SK-N-SH treated with all-trans-retinoic acid at 6 μM for 48 hours (cell line): ENCODE results near the gene SCN3B.

ENCODE experiments used
- ATAC-seq: fragments of 200-7000 bp; cut with Tn5 transposase; 3 replicates; pipeline ENCODE4 v1.9.1; 2020; ENCODE audit warnings: mild to moderate bottlenecking, moderate library complexity
- ARNTL ChIP-seq: fragments of 450-650 bp; formaldehyde crosslinking; IDR thresholded peaks from 2 replicates; pipeline ENCODE4 v1.5.0; 2020; ENCODE audit warnings: low read depth, mild to moderate bottlenecking, moderate library complexity, borderline replicate concordance
- BACH2 ChIP-seq: fragments of 250-450 bp; sonication (Bioruptor Pico); IDR thresholded peaks from 2 replicates; pipeline ENCODE4 v1.9.0; 2021; ENCODE audit warnings: mild to moderate bottlenecking, borderline replicate concordance
- CSDC2 ChIP-seq: fragments of 250-450 bp; sonication (Bioruptor Pico); IDR thresholded peaks from 2 replicates; pipeline ENCODE4 v1.5.0; 2020; ENCODE audit warnings: mild to moderate bottlenecking, moderate library complexity
- ESRRG ChIP-seq: fragments of 250-450 bp; sonication (Bioruptor Pico); IDR thresholded peaks from 2 replicates; pipeline ENCODE4 v1.6.1; 2021; ENCODE audit warnings: mild to moderate bottlenecking
- GLIS3 ChIP-seq: fragments of 250-450 bp; sonication (Bioruptor Pico); IDR thresholded peaks from 2 replicates; pipeline ENCODE4 v1.5.0; 2020; ENCODE audit warnings: mild to moderate bottlenecking, moderate library complexity
- ISL1 ChIP-seq: fragments of 250-450 bp; sonication (Bioruptor Pico); IDR thresholded peaks from 2 replicates; pipeline ENCODE4 v2.1.2; 2022; ENCODE audit warnings: mild to moderate bottlenecking, moderate library complexity
- OSR1 ChIP-seq: fragments of 250-450 bp; sonication (Bioruptor Pico); IDR thresholded peaks from 2 replicates; pipeline ENCODE4 v1.8.0; 2022; ENCODE audit warnings: moderate library complexity, mild to moderate bottlenecking, inconsistent platforms
- PPARA ChIP-seq: fragments of 250-450 bp; sonication (Bioruptor Pico); IDR thresholded peaks from 2 replicates; pipeline ENCODE4 v1.5.0; 2020; ENCODE audit warnings: mild to moderate bottlenecking, borderline replicate concordance
- RARB ChIP-seq: fragments of 250-450 bp; sonication (Bioruptor Pico); IDR thresholded peaks from 2 replicates; pipeline ENCODE4 v1.8.0; 2021; ENCODE audit warnings: mild to moderate bottlenecking, moderate library complexity
- SNAI2 ChIP-seq: fragments of 250-450 bp; sonication (Bioruptor Pico); IDR thresholded peaks from 2 replicates; pipeline ENCODE4 v1.5.0; 2020; ENCODE audit warnings: mild to moderate bottlenecking, moderate library complexity
- TCF4 ChIP-seq: fragments of 250-450 bp; sonication (Bioruptor Pico); IDR thresholded peaks from 2 replicates; pipeline ENCODE4 v1.8.0; 2021; ENCODE audit warnings: mild to moderate bottlenecking, moderate library complexity, borderline replicate concordance
- TOX ChIP-seq: fragments of 250-450 bp; sonication (Bioruptor Pico); IDR thresholded peaks from 2 replicates; pipeline ENCODE4 v1.8.0; 2021; ENCODE audit warnings: mild to moderate bottlenecking, moderate library complexity, borderline replicate concordance
- ZC3H10 ChIP-seq: fragments of 250-450 bp; sonication (Bioruptor Pico); IDR thresholded peaks from 2 replicates; pipeline ENCODE4 v1.5.1; 2021; ENCODE audit warnings: mild to moderate bottlenecking, moderate library complexity
- ZFP3 ChIP-seq: fragments of 250-450 bp; sonication (Bioruptor Pico); IDR thresholded peaks from 2 replicates; pipeline ENCODE4 v1.5.0; 2020; ENCODE audit warnings: mild to moderate bottlenecking, moderate library complexity
- ZFP30 ChIP-seq: fragments of 450-650 bp; formaldehyde crosslinking; IDR thresholded peaks from 2 replicates; pipeline ENCODE4 v1.5.0; 2022; ENCODE audit warnings: mild to moderate bottlenecking, moderate library complexity
- ZNF565 ChIP-seq: fragments of 450-650 bp; formaldehyde crosslinking; conservative IDR thresholded peaks from 2 replicates; pipeline ENCODE4 v1.5.0; 2020; ENCODE audit warnings: low read depth, mild to moderate bottlenecking, moderate library complexity
- ZNF70 ChIP-seq: fragments of 450-650 bp; formaldehyde crosslinking; IDR thresholded peaks from 2 replicates; pipeline ENCODE4 v1.5.0; 2020; ENCODE audit warnings: mild to moderate bottlenecking, moderate library complexity
- ZNF8 ChIP-seq: fragments of 450-650 bp; formaldehyde crosslinking; IDR thresholded peaks from 2 replicates; pipeline ENCODE4 v1.5.0; 2020; ENCODE audit warnings: mild to moderate bottlenecking, moderate library complexity
- TF ChIP-seq, protein P1 (sequence below): fragments of 250-450 bp; sonication (Bioruptor Pico); IDR thresholded peaks from 2 replicates; pipeline ENCODE4 v1.8.0; 2020; ENCODE audit warnings: mild to moderate bottlenecking, moderate library complexity, borderline replicate concordance
- TF ChIP-seq, protein P2 (sequence below): fragments of 250-450 bp; sonication (Bioruptor Pico); IDR thresholded peaks from 2 replicates; pipeline ENCODE4 v1.5.1; 2020; ENCODE audit warnings: low read depth, mild to moderate bottlenecking, moderate library complexity
- TF ChIP-seq, protein P3 (sequence below): fragments of 250-450 bp; sonication (Bioruptor Pico); IDR thresholded peaks from 2 replicates; pipeline ENCODE4 v1.5.1; 2021; ENCODE audit warnings: mild to moderate bottlenecking, moderate library complexity
- TF ChIP-seq, protein P4 (sequence below): fragments of 250-450 bp; sonication (Bioruptor Pico); IDR thresholded peaks from 2 replicates; pipeline ENCODE4 v1.8.0; 2021; ENCODE audit warnings: low read depth, mild to moderate bottlenecking, moderate library complexity, borderline replicate concordance
- TF ChIP-seq, protein P5 (sequence below): fragments of 250-450 bp; sonication (Bioruptor Pico); IDR thresholded peaks from 2 replicates; pipeline ENCODE4 v1.5.0; 2020; ENCODE audit warnings: mild to moderate bottlenecking, moderate library complexity

The SCN3B gene

DNA sequence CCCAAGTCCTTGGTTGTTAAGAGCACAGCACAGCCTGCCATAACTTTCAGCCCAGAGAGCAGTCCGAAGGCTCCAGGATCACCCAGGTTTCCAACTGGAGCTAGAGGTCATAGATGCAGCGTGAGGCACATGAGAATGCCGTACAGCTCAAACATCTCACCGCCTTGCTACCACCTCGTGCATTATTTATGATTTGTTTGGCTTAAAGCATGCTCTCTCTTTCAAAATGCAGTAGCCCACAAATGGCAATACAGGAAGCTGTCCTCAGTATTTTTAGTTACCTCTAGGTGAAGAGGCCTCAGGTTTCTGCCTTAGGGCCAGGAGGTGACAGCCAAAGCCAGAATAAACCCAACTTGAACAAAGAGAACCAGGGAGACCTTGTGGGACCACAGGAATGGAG, 14.4 kb downstream of the SCN3B start:
- TF ChIP-seq TOX (CRISPR knock-in tag) = no peak
- no peak for TF ChIP-seq ZFP30
- TF ChIP-seq PPARA (CRISPR knock-in tag) = no peak
- TF ChIP-seq RARB (CRISPR knock-in tag) = no peak
- no peak for TF ChIP-seq ZNF70 (CRISPR knock-in tag)
- no peak for TF ChIP-seq ZNF565 (CRISPR knock-in tag)
- TF ChIP-seq ESRRG (CRISPR knock-in tag) = no peak
- no peak for TF ChIP-seq TCF4 (CRISPR knock-in tag)
- TF ChIP-seq ZNF8 = no peak
- no peak for TF ChIP-seq GLIS3 (CRISPR knock-in tag)
- no peak for TF ChIP-seq OSR1
- TF ChIP-seq ARNTL = no peak
- no peak for TF ChIP-seq ISL1
- TF ChIP-seq BACH2 = no peak
- no peak for TF ChIP-seq ZC3H10
- TF ChIP-seq, protein P1, sequence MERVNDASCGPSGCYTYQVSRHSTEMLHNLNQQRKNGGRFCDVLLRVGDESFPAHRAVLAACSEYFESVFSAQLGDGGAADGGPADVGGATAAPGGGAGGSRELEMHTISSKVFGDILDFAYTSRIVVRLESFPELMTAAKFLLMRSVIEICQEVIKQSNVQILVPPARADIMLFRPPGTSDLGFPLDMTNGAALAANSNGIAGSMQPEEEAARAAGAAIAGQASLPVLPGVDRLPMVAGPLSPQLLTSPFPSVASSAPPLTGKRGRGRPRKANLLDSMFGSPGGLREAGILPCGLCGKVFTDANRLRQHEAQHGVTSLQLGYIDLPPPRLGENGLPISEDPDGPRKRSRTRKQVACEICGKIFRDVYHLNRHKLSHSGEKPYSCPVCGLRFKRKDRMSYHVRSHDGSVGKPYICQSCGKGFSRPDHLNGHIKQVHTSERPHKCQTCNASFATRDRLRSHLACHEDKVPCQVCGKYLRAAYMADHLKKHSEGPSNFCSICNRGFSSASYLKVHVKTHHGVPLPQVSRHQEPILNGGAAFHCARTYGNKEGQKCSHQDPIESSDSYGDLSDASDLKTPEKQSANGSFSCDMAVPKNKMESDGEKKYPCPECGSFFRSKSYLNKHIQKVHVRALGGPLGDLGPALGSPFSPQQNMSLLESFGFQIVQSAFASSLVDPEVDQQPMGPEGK (CRISPR knock-in tag) = no peak
- TF ChIP-seq ZFP3 = no peak
- TF ChIP-seq, protein P2, sequence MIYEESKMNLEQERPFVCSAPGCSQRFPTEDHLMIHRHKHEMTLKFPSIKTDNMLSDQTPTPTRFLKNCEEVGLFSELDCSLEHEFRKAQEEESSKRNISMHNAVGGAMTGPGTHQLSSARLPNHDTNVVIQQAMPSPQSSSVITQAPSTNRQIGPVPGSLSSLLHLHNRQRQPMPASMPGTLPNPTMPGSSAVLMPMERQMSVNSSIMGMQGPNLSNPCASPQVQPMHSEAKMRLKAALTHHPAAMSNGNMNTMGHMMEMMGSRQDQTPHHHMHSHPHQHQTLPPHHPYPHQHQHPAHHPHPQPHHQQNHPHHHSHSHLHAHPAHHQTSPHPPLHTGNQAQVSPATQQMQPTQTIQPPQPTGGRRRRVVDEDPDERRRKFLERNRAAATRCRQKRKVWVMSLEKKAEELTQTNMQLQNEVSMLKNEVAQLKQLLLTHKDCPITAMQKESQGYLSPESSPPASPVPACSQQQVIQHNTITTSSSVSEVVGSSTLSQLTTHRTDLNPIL = no peak
- no peak for ATAC-seq

DNA sequence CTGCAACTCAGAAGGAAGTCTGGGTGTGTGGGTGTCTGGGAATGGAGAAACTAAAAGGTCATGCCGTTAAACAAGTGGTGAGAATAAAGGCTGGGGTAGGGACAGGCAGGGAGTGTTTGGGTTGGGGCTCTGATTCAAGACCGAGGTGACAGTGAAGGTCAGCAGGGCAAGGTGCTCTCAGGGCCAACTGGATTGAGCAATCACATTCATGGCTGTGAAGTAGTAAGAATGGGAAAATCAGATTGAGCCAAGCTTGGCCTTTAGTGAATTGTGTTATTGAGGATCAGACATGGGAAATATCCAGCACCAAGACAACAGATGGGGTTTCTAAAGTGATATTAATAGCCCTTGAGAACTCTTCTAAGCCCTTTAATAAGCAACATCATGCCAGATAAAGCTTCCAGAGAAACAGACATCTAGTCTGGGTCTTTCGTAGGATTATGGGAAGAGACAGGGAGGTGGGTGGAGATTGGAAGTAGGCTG, 24.3 kb downstream of the SCN3B start:
- no peak for ATAC-seq
- TF ChIP-seq ESRRG (CRISPR knock-in tag) (no peak), RARB (CRISPR knock-in tag) (no peak), GLIS3 (CRISPR knock-in tag) (no peak), CSDC2 (no peak), ZC3H10 (no peak)
- TF ChIP-seq, all 23 proteins: peak for 0

DNA sequence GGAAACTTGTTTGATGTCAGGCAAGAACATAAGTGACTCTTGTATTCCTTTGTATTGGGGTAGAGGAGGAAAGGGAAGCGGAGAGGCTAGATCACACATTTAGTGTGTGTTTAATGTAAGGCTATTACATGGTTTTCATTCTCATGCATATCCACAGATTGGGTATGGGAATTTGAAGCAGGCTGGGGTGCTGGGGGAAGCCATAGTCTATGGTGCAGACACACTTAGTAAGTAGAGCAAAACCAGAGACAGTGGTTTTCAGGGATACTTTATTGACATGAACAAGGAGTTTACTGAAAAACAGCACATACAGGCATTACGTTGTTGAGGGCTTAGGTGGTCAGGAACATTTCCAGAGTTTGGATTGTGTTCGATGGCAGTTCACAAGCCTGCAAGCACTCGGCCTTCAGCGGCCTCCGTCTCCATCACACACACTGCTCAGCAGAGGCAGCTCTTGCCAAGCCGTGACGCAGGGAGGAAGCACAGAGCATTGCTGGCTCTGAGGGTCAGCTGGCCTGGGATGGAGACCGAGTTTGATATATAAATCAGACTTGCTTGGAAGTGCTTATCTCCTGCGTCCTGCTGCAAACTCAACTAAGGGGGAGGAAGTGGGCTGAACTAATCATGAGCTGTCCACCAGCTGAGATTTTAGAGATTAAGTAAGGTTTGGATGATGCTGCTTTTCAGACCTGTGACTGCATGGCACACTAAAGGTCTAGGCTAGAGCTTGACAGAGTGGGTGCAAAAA, 25.3 kb downstream of the SCN3B start:
- TF ChIP-seq SNAI2 (CRISPR knock-in tag) (no peak), ZC3H10 (no peak), GLIS3 (CRISPR knock-in tag) (no peak), OSR1 (no peak), TOX (CRISPR knock-in tag) (no peak), ZNF70 (CRISPR knock-in tag) (no peak), ISL1 (peak; percentile 34; the same call in 1 of the 2 replicates), TCF4 (CRISPR knock-in tag) (no peak), ESRRG (CRISPR knock-in tag) (no peak), RARB (CRISPR knock-in tag) (no peak)
- TF ChIP-seq, protein P2 = no peak
- TF ChIP-seq, protein P3, sequence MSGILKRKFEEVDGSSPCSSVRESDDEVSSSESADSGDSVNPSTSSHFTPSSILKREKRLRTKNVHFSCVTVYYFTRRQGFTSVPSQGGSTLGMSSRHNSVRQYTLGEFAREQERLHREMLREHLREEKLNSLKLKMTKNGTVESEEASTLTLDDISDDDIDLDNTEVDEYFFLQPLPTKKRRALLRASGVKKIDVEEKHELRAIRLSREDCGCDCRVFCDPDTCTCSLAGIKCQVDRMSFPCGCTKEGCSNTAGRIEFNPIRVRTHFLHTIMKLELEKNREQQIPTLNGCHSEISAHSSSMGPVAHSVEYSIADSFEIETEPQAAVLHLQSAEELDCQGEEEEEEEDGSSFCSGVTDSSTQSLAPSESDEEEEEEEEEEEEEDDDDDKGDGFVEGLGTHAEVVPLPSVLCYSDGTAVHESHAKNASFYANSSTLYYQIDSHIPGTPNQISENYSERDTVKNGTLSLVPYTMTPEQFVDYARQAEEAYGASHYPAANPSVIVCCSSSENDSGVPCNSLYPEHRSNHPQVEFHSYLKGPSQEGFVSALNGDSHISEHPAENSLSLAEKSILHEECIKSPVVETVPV = no peak
- TF ChIP-seq, protein P4, sequence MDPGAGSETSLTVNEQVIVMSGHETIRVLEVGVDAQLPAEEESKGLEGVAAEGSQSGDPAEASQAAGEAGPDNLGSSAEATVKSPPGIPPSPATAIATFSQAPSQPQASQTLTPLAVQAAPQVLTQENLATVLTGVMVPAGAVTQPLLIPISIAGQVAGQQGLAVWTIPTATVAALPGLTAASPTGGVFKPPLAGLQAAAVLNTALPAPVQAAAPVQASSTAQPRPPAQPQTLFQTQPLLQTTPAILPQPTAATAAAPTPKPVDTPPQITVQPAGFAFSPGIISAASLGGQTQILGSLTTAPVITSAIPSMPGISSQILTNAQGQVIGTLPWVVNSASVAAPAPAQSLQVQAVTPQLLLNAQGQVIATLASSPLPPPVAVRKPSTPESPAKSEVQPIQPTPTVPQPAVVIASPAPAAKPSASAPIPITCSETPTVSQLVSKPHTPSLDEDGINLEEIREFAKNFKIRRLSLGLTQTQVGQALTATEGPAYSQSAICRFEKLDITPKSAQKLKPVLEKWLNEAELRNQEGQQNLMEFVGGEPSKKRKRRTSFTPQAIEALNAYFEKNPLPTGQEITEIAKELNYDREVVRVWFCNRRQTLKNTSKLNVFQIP (CRISPR knock-in tag) = no peak
- TF ChIP-seq, protein P5, sequence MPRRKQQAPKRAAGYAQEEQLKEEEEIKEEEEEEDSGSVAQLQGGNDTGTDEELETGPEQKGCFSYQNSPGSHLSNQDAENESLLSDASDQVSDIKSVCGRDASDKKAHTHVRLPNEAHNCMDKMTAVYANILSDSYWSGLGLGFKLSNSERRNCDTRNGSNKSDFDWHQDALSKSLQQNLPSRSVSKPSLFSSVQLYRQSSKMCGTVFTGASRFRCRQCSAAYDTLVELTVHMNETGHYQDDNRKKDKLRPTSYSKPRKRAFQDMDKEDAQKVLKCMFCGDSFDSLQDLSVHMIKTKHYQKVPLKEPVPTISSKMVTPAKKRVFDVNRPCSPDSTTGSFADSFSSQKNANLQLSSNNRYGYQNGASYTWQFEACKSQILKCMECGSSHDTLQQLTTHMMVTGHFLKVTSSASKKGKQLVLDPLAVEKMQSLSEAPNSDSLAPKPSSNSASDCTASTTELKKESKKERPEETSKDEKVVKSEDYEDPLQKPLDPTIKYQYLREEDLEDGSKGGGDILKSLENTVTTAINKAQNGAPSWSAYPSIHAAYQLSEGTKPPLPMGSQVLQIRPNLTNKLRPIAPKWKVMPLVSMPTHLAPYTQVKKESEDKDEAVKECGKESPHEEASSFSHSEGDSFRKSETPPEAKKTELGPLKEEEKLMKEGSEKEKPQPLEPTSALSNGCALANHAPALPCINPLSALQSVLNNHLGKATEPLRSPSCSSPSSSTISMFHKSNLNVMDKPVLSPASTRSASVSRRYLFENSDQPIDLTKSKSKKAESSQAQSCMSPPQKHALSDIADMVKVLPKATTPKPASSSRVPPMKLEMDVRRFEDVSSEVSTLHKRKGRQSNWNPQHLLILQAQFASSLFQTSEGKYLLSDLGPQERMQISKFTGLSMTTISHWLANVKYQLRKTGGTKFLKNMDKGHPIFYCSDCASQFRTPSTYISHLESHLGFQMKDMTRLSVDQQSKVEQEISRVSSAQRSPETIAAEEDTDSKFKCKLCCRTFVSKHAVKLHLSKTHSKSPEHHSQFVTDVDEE (CRISPR knock-in tag) = peak; percentile 53; the same call in 1 of the 2 replicates
- ATAC-seq = peak; percentile 93
